HG03469 (cell line): Measurements from ENCODE around the gene BICRAL.
A peak's percentile ranks its signal among the peaks of the same experiment; 100 is the strongest.
"Not testable (repeated sequence)": the region's sequence is repeated elsewhere in the genome, so short reads cannot be mapped to it uniquely, and the experiment has no call there.

Experiments
- ATAC-seq: cut with Tn5 transposase; IDR thresholded peaks from one replicate; pipeline ENCODE4 v1.9.1; 2021; ENCODE audit warnings: mild to moderate bottlenecking, moderate library complexity, moderate number of reproducible peaks; ENCODE audit not compliant: unreplicated experiment

BICRAL gene

DNA sequence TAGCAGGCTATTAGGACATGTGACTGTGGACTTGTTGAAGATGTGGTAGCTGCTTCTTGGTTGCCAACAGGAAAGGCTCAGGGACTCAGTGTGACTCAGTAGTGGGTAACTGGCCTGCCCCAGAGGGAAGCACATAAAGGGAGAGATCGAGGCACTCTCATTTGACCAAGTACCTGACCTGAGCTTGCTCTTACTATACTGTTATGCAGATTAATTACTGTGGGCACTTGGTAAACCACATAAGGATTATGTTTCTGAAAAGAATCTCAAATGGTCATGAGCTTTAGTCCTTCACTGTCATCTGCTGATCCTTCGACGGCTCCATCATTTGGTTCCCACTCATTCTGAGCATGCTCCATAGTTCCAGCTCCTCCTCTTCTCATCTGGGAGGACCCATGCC is 49.4 kb downstream of the BICRAL start:
- no peak for ATAC-seq

DNA sequence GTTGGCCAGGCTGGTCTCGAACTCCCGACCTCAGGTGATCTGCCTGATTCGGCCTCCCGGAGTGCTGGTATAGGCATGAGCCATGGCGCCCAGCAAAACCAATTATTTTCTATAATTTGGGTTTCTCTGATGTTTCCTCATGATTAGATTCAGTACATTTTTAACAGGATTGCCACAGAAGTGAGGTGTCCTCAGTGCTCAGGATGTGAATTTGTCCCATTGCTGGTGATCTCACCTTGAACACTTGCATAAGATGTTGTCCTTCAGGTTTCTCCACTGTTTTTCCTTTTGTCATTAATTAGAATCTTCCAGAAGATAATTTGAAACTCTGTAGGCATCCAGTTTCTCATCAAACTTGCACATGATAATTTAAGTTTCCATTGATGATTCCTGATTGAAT is 52.2 kb downstream of the BICRAL start:
- no peak for ATAC-seq

DNA sequence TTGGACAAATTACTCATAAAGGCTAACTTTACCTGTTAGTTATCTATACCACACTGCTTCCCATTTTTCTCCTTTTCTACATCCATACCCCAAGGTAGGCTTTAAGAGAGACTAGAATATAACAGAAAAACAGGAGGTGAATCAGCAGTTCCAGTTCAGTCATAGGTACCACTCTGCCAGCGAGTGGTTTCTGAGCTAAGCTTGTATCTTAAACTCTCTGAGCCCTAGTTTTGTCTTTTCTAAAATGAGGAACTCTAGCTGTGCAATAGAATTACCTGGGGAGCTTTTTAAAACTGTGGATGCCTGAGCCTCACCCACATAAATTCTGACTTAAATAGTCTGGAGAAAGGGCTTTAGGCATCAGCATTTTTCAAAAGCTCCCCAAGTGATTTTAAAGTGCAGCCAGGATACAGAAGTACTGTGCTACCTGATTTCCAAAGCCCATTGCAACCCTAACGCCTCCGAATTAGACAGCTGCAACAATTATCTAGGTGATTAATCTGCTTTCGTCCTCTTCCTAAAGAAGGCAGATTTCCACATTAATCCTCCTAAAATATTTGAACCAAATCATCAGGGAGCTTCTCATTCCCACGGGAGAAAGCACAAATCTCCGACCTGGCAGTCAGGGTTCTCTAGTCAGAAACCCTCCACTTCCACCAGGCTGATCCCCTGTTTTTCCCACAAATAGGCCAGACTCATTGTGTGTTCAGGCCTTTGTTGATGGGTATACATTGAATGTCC is 60.2 kb downstream of the BICRAL start:
- no peak for ATAC-seq

DNA sequence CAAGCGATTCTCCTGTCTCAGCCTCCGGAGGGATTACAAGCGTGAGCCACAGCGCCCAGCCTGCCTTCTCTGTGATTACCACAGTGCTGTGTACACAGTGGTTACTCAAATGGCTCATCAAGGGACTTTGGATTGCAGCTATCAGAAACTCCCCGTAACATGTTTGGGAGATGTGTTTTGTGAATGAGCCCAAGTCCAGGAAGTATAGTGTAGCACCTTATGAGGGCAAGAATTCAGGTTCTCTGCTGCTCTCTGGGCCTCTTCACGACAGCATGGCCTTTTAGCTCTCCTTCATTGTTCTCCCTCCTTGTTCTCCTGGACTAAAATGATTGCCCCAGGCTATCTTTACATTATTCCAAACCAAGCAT is 63.5 kb downstream of the BICRAL start:
- no peak for ATAC-seq

DNA sequence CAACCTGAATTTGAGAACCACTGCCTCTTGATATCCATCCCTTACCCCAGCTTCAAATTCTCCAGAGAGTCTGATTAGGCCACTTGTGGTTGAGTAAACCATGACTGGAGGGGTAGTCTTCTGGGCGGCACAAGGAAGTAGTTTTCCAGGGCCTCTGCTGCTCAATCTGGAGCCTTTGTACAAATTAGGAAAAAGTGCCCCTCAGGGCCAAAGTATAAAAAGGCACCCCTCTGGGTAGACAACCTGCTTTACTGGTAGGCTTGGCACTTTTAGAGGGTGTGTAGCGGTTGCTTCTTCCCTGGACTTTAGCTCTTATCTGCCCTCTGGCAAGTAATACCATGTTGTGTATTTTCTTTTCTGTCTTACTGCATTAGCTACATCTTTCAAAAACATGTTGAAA is 64.7 kb downstream of the BICRAL start:
- no peak for ATAC-seq

DNA sequence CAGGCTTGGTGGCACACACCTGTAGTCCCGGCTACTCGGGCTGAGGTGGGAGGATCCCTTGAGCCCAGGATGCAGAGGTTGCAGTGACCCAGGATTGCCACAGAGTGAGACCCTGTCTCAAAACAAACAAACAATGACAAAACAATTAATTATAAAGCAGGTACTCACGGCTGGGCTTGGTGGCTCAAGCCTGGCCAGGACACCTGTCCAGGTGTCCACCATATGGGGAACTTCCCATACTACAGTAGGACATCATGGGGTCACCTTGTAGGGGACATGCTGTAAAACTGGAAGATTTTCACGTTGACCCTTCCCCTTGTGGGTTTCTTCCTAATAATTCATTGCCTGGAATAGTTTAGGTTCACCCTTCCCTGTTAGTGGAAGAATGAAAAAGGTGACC is 66.8 kb downstream of the BICRAL start:
- ATAC-seq, result no peak

DNA sequence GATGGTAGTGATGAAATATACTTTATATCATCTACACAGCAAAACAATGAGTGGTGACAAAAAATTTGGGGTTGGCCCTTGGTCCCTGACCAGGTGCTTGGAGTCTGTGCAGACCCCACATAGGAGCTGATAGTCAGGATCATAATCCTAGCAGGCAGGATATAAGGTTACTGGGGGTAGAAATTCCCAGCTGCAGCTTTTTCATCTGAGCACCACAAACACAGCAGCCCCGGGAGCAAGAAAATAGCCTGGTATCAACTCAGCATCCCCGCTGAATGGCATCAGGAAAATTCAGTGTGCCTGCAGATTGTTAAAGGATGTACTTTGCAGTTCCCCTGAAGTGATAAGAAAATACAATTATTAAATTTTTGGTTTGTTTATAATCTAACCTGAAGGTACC is 69.7 kb downstream of the BICRAL start:
- no peak for ATAC-seq

DNA sequence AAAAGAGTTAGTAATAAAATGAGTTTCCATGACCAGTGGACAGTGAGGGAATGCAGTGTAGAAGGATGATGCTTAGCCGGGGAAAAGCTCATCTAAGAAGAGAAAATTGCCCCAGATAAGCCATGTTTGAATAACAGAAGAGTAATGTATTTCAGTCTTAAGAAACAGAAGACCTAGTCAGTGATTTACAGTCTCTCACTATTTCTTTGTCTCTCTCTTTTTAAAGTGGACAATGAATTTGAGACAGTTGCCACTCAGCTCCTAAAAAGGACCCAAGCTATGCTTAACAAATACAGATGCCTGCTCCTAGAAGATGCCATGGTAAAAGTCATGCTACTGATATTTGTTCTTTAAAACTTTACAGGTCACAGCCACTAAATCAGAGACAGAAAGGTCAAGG is 78.2 kb downstream of the BICRAL start:
- ATAC-seq, result no peak

DNA sequence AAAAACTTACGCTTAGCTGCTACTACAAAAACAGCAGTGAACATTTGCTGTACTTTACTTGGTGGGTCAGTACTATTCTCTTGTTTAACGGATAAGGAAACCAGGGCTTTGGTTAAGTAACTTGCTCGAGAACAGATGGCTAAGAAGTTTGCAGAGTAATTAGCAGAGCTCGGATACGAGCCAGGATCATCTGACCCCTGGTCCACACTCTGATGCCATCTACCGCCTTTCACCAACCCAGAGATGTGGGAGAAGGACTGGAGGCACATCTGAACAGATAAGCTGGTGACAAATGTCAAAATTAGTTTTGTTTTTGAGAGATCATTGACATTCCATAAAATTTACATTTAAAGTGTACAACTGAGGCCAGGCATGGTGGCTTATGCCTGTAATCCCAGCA is 78.6 kb downstream of the BICRAL start:
- ATAC-seq, result no peak

DNA sequence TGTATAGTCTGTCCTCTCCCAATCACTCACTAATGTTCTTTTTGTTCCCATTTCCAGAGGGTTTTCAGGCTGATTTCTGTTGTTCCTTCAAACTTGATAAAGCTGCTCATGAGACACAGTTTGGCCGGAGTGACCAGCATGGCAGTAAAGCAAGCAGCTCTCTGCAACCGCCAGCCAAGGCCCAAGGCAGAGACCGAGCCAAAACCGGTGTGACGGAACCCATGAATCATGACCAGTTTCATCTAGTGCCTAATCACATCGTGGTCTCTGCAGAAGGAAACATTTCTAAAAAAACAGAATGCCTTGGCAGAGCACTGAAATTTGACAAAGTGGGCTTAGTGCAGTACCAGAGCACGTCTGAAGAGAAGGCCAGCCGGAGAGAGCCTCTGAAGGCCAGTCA is 82.8 kb downstream of the BICRAL start:
- ATAC-seq, result no peak

DNA sequence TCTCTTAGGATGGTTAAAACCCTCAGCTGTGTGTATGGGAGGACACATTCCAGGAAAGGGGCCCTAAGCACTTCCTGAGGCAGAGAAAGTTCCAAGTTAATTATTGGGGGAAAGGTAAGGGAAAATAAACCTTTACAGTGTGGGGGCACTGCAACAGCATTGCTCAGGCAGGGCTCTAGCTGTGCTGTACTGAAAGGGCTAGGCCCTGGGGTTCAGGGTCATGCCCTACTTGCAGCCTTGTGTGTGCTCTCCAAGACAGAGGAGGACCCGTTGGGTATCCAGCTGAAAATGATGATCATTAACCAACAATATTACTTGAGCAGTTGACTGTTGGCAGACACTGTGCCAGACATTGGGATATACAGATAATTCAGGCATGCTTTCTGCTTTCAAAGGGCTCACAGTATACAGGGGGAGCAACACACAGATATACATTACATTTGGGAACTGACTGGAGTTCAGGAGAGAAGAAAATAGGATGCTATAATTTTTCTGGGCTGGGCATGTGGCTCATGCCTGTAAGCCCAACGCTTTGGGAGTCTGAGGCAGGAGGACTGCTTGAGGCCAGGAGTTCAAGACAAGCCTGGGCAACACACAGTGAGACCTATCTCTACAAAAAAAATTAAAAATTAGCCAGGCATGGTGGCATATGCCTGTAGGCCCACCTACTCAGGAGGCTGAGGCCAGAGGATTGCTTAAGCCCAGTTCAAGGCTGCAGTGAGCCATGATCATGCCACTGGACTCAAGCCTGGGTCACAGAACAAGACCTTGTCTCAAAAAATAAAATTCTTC is 88.5 kb downstream of the BICRAL start:
- no peak for ATAC-seq

DNA sequence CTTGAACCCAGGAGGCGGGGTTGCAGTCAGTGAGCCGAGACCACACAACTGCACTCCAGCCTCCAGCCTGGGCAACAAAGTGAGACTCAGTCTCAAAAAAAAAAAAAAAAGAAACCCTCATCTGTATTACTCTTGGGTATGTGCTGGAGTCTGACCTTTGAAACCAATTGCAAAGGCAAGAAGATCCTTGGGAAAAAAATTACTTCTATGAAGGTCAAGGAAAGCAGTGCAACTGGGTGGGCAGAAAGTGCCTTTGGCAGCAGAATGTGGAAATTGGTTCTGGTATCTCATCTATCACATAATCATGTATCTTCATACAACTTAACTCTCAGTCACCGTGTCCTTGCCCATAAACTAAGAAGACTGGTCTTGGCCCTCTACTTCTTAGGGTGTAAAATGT is 89.9 kb downstream of the BICRAL start:
- ATAC-seq, result no peak

DNA sequence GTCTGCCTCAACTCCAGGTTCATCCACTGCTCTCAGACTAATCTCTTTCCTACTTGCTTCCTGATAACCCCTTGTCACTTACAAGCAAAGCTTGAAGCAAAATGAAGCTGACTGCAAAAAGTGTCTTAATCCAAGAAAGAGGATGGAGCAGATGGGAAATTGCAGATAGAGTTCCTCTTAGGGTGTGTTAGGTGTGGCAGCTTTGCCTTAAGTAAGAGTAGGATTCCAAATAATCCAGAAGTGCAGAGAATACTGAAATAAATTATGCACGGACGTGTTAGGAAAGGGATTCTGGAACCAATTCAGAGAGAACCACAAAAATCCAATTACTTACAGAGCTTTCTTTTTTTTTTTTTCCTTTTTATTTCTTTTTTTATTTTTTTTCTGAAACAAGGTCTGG is 91.5 kb downstream of the BICRAL start:
- no peak for ATAC-seq

DNA sequence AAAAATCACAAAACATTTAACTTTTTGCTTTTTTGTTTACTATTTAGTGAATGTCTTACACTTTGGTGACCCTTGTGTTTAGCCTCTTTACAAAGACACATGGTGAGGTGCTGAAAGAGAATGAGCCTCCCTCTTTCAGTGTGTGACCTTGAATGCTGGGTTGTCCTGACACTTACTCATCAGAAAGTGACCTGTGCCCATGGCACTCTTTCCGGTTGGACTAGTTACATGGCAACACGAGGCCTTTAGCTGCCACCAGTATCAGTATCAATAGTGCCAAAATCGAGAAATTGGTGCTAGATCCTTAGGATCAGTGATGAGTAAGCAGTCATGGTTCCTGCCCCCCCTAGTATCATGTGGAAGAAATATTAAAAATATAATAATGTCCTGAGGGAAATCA is 95.8 kb downstream of the BICRAL start:
- no peak for ATAC-seq

DNA sequence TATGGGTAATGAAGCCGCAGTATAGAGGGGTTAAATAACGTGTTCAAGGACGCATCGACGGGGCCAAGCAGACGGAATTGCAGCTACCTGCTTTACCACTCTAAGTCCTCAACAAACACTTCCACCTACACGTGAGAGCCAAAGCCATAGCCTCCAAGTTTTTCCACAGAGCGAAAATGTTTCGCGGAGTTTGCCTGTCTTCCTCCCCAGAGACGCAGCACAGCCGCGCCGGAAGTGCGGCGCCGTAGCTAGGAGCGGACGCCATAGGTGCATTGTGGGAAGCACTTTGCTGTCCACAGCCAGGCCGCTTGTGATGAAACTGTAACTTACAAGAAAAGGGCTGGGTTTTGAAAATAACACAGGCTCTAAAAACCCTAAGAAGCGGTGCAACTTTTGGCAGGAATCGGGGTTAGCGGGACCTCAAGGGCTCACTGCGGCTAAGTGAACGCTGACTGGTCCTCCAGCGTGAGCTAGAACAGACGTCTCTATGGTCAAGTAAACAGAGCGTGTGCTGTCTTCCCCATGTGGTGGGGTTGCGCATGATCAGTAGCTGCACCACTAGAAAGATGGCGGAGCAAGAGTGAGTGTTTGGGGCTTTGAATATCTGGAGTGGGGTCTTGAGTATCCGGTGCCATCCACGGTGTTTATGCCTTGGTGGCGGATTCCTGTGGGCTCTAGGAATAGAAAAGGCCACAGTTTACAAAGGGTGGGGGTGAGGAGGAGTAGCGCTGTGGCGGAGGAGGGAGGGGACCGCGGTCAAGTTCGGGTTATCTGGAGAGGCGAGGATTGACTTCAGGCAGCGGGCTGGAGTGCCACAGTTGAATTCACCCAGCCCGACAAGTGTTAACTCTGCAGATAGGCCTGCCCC is 97.8 kb downstream of the BICRAL start, which contains the start of gene RPL7L1:
Gene RPL7L1 (plus strand): TSS at position 245 of the 868 bp plus-strand sequence. CDS start 295 bp downstream, at position 540.
- ATAC-seq, result peak; percentile 61

DNA sequence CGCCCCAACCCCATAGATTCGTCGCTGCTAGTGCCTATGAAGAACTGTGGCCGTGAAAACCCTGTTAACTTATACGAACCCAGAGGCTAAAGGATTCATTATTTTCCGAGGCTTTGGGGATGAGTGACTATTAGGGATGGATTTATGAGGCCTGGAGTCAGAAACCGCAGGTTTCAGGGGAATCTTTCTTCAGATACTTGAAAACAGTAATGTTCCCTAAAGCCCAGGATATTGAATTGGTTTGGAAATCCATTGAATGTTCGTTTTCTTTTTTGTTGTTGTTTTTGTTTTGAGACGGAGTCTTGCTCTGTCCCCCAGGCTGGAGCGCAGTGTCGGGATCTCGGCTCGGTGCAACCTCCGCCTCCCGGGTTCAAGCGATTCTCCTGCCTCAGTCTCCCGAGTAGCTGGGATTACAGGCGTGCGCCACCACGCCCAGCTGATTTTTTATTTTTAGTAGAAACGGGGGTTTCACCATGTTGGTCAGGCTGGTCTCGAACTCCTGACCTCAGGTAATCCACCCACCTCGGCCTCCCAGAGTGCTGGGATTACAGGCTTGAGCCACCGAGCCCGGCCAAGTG is 98.5 kb downstream of the BICRAL start:
- ATAC-seq, result not testable (repeated sequence)

DNA sequence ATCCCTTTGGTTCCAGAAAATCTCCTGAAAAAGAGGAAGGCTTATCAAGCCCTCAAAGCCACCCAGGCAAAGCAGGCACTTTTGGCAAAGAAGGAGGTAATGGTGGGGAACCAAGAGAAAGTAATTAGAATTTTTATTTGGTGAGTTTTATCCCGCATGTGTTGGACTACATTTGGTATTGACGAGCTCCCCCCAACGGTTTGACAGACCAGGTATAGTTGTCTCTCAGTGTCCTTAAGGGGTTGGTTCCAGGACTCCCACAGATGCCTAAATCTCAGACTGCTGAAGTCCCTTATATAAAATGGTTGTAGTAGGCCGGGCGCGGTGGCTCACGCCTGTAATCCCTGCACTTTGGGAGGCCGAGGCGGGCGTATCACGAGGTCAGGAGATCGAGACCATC is 99.0 kb downstream of the BICRAL start:
- ATAC-seq, result not testable (repeated sequence)

DNA sequence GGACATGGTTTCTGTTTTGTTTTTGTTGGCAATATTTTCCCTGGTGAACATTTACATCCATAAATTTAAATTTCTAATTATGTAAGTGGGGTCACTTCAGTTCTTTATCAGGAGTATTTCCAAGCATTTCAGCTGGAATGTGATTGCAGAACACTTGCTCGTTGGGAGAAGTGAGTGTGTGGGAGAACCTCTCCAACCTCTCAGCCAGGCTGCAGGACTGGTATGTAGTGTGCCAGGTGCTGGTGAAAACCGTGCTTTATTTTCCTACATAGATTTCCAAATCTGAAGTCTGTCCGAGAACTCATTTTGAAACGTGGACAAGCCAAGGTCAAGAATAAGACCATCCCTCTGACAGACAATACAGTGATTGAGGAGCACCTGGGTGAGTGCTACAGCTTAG is 103.8 kb downstream of the BICRAL start:
- no peak for ATAC-seq

DNA sequence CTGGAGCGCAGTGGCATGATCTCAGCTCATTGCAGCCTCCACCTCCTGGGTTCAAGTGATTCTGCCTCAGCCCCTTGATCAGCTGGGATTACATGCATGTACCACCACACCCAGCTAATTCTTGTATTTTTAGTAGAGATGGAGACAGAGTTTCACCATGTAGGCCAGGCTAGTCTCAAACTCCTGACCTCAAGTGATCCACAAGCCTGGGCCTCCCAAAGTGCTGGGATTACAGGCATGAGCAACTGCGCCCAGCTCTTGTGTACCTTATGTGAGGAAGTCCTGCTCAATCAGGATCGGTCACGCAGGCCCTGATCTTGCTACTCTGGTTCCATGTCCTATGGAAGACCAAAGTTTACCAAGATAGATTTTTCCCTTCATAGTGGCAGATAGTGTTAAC is 106.3 kb downstream of the BICRAL start:
- ATAC-seq, result not testable (repeated sequence)

DNA sequence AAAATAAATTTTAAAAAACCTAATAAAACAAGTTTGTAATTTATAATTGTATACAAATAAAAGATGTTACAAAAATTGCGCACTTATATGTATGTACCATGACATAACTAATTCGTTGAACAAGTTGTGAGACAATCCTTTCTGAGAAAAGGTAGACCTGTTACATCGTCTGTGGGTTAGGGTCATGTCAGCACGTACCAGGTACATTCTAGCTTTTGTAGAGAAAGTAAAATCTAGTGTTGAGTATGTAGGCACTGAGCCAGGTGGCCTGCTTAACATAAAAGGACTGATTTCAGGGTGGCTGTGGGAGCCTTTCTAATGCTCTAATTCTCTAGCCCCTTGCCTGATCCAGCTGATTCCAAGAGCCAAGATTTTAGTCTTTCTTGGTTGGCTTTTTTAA is 108.0 kb downstream of the BICRAL start:
- no peak for ATAC-seq
